H1 (cell line): ENCODE data around the gene TNIP1. TPM values are rescaled to one million over a fixed set of nuclear protein-coding genes. Genes with fewer than 3 reads are reported as not detected.

ENCODE experiments used
- ASH2L ChIP-seq: fragments of 200-600, 300-600 bp; sonication (generic); IDR thresholded peaks from one replicate; pipeline ENCODE4 v1.7.1; 2017; ENCODE audit warnings: low read length
- BRCA1 ChIP-seq: IDR thresholded peaks from 2 replicates; pipeline ENCODE4 v1.6.1; 2012; ENCODE audit warnings: low read depth, low read length, improper control_type of control experiment
- CHD2 ChIP-seq: IDR thresholded peaks from 2 replicates; pipeline ENCODE4 v1.6.1; 2012; ENCODE audit warnings: low read length, improper control_type of control experiment
- HDAC2 ChIP-seq, 2 experiments: fragments of 300-600 bp in 1 of 2; sonication (generic) in 1 of 2; IDR thresholded peaks; 2 replicates each; pipeline ENCODE4 v1.6.1; 2011 to 2012; ENCODE audit warnings: low read depth in 2 of 2, low read length in 2 of 2, mild to moderate bottlenecking in 2 of 2, moderate library complexity in 2 of 2, borderline replicate concordance in 1 of 2, inconsistent platforms in 1 of 2
- MAFK ChIP-seq: IDR thresholded peaks from 2 replicates; pipeline ENCODE4 v1.6.1; 2012; ENCODE audit warnings: low read depth, mild to moderate bottlenecking, improper control_type of control experiment, low read length
- RXRA ChIP-seq: IDR thresholded peaks from 2 replicates; pipeline ENCODE4 v1.6.1; 2011; ENCODE audit warnings: low read depth, mild to moderate bottlenecking, low read length, moderate library complexity; ENCODE audit not compliant: insufficient read depth
- SP2 ChIP-seq: IDR thresholded peaks from 2 replicates; pipeline ENCODE4 v1.6.1; 2012; ENCODE audit warnings: mild to moderate bottlenecking, low read length, inconsistent platforms
- SUZ12 ChIP-seq: fragments of 200-600 bp; sonication (generic); IDR thresholded peaks from 2 replicates; pipeline ENCODE4 v1.6.1; 2012; ENCODE audit warnings: mild to moderate bottlenecking, inconsistent platforms, low read length, moderate library complexity, mixed read lengths
- polyA plus RNA-seq, 7 experiments: library from polyadenylated mRNA; depleted of rRNA in 3 of 7; stranded (reverse) in 5 of 7; unstranded in 2 of 7; fragments of >200 nt in 5 of 7; fragments of 200-250 nt in 2 of 7; gene quantifications; 1 replicate in 5 of 7; 2 replicates in 1 of 7; 4 replicates in 1 of 7; pipeline versions ENCODE4 v1.2.1 to v1.2.3, GENCODE V29; 2011 to 2013; ENCODE audit warnings: missing spikeins in 2 of 7, mixed read lengths in 2 of 7
- total RNA-seq: library from RNA; stranded (reverse); fragmentation: NEBNext Ultra II Directional; extraction: Animal tissue kit (Norgen Biotek cat#: 25700); gene quantifications from 2 replicates; pipeline ENCODE4 v1.2.1, GENCODE V29; 2021
- TF ChIP-seq, protein P1 (sequence below): fragments of 300-600 bp; sonication (generic); IDR thresholded peaks from 2 replicates; pipeline ENCODE4 v1.7.1; 2012; ENCODE audit warnings: low read length, moderate library complexity, mild to moderate bottlenecking, inconsistent platforms; ENCODE audit not compliant: insufficient replicate concordance

The TNIP1 gene
- total and polyA plus RNA-seq, 2 of the 8 experiments (the other 6 are each of a cell fraction or from before 2014, with no cell fraction given), result 14.2 to 31.9 TPM

DNA sequence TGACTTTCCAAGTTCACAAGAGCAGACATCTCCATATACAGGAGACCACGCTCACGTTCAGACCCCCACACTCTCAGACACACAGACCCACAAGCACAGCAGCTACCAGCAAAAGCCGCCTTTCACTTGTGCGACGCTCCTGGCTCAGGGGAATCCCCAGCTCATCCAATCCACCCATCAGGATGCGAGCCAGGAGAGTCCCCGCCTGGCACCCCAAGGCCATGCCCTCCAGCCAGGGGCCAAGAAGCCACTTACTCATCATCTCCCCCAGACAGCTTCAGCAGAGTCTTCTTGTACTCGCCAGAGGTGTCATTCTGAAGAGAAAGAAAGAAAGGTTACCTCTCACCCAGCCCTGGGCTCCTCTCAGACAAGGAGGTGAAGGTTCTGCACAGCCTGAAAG lies 47.1 kb upstream of the TNIP1 start (continued):
- TF ChIP-seq, protein P1, sequence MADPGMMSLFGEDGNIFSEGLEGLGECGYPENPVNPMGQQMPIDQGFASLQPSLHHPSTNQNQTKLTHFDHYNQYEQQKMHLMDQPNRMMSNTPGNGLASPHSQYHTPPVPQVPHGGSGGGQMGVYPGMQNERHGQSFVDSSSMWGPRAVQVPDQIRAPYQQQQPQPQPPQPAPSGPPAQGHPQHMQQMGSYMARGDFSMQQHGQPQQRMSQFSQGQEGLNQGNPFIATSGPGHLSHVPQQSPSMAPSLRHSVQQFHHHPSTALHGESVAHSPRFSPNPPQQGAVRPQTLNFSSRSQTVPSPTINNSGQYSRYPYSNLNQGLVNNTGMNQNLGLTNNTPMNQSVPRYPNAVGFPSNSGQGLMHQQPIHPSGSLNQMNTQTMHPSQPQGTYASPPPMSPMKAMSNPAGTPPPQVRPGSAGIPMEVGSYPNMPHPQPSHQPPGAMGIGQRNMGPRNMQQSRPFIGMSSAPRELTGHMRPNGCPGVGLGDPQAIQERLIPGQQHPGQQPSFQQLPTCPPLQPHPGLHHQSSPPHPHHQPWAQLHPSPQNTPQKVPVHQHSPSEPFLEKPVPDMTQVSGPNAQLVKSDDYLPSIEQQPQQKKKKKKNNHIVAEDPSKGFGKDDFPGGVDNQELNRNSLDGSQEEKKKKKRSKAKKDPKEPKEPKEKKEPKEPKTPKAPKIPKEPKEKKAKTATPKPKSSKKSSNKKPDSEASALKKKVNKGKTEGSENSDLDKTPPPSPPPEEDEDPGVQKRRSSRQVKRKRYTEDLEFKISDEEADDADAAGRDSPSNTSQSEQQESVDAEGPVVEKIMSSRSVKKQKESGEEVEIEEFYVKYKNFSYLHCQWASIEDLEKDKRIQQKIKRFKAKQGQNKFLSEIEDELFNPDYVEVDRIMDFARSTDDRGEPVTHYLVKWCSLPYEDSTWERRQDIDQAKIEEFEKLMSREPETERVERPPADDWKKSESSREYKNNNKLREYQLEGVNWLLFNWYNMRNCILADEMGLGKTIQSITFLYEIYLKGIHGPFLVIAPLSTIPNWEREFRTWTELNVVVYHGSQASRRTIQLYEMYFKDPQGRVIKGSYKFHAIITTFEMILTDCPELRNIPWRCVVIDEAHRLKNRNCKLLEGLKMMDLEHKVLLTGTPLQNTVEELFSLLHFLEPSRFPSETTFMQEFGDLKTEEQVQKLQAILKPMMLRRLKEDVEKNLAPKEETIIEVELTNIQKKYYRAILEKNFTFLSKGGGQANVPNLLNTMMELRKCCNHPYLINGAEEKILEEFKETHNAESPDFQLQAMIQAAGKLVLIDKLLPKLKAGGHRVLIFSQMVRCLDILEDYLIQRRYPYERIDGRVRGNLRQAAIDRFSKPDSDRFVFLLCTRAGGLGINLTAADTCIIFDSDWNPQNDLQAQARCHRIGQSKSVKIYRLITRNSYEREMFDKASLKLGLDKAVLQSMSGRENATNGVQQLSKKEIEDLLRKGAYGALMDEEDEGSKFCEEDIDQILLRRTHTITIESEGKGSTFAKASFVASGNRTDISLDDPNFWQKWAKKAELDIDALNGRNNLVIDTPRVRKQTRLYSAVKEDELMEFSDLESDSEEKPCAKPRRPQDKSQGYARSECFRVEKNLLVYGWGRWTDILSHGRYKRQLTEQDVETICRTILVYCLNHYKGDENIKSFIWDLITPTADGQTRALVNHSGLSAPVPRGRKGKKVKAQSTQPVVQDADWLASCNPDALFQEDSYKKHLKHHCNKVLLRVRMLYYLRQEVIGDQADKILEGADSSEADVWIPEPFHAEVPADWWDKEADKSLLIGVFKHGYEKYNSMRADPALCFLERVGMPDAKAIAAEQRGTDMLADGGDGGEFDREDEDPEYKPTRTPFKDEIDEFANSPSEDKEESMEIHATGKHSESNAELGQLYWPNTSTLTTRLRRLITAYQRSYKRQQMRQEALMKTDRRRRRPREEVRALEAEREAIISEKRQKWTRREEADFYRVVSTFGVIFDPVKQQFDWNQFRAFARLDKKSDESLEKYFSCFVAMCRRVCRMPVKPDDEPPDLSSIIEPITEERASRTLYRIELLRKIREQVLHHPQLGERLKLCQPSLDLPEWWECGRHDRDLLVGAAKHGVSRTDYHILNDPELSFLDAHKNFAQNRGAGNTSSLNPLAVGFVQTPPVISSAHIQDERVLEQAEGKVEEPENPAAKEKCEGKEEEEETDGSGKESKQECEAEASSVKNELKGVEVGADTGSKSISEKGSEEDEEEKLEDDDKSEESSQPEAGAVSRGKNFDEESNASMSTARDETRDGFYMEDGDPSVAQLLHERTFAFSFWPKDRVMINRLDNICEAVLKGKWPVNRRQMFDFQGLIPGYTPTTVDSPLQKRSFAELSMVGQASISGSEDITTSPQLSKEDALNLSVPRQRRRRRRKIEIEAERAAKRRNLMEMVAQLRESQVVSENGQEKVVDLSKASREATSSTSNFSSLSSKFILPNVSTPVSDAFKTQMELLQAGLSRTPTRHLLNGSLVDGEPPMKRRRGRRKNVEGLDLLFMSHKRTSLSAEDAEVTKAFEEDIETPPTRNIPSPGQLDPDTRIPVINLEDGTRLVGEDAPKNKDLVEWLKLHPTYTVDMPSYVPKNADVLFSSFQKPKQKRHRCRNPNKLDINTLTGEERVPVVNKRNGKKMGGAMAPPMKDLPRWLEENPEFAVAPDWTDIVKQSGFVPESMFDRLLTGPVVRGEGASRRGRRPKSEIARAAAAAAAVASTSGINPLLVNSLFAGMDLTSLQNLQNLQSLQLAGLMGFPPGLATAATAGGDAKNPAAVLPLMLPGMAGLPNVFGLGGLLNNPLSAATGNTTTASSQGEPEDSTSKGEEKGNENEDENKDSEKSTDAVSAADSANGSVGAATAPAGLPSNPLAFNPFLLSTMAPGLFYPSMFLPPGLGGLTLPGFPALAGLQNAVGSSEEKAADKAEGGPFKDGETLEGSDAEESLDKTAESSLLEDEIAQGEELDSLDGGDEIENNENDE, result no peak
- TF ChIP-seq SP2 (no peak), BRCA1 (no peak), RXRA (no peak), CHD2 (no peak), HDAC2 (IDR thresholded peaks at IDR 0.05; ENCODE audit: borderline replicate concordance in 1 of 2, low read depth in 2 of 2, low read length in 2 of 2) (no peak), SUZ12 (no peak), MAFK (no peak), ASH2L (no peak)
